GM03348 (cell line): Measurements from ENCODE around the gene TMEM214.
A peak's percentile ranks its signal among the peaks of the same experiment; 100 is the strongest.

Experiments used
- DNase-seq: peaks from one replicate; pipeline ENCODE4 v3.0.0; 2012; ENCODE audit warnings: low spot score

The TMEM214 gene

DNA sequence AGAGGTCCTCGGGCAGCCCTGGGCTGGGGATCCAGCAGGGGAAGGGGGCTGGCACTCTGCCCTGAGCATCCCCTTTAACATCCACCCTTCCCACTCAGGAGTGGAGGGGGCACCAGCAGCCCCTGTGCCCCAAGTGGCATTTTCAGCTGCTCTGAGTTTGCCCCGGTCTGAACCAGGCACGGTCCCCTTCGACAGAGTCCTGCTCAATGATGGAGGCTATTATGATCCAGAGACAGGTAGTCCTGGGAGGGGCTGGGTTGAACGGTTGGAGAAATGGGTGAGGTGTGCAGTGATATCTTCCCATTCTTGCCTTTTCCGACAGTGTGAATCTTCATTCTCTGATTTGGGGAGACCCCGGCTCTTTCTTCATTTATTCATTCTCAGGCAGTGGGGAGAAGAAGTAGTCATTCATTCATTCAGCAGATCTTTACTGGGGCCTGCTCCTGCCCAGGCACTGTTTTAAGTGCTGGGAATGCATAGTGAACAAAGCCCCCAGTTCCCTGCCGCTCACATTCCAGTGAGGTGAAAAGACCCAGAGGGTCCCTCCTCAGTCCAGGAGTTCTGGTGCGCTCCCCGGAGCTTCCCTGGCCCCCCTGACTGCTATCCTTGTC lies 52.4 kb downstream of the TMEM214 start:
- no peak for DNase-seq

DNA sequence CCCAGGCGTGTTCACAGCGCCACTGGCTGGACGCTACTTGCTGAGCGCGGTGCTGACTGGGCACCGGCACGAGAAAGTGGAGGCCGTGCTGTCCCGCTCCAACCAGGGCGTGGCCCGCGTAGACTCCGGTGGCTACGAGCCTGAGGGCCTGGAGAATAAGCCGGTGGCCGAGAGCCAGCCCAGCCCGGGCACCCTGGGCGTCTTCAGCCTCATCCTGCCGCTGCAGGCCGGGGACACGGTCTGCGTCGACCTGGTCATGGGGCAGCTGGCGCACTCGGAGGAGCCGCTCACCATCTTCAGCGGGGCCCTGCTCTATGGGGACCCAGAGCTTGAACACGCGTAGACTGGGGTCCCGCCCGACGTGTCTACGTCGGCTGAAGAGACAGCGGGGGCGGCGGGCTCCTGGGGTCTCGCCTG lies 52.9 kb downstream of the TMEM214 start:
- peak; percentile 76 for DNase-seq

DNA sequence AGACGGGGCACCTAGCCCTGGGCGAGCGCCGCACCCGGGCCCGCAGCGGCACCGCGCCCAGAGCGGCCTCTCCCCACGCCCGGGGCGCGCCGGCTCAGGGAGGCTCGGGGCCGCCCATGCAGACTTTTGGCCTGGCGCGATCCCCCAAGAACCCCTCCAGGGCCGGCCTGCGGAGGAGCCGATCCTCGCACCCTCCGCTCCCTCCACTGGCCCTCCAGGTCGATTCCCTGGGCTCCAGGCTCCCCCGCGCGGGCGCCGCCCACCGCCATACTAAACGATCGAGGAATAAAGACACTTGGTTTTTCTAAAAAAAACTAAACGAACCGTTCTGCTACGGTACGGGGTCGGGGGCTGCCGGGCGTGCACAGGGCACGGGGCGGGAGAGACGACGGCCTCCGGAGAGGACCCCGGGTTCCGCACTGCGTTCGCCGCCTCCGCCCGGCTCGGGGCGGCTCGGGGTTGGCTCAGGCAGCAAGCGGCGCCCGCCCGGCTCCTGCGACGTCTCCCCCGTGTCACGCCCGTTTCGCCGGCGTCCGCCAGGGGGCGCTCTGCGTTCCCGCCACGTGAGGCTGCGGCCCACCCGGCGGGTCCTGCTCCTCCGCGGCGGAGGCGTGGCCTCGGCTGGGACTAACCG lies 53.4 kb downstream of the TMEM214 start:
- peak; percentile 99 for DNase-seq

DNA sequence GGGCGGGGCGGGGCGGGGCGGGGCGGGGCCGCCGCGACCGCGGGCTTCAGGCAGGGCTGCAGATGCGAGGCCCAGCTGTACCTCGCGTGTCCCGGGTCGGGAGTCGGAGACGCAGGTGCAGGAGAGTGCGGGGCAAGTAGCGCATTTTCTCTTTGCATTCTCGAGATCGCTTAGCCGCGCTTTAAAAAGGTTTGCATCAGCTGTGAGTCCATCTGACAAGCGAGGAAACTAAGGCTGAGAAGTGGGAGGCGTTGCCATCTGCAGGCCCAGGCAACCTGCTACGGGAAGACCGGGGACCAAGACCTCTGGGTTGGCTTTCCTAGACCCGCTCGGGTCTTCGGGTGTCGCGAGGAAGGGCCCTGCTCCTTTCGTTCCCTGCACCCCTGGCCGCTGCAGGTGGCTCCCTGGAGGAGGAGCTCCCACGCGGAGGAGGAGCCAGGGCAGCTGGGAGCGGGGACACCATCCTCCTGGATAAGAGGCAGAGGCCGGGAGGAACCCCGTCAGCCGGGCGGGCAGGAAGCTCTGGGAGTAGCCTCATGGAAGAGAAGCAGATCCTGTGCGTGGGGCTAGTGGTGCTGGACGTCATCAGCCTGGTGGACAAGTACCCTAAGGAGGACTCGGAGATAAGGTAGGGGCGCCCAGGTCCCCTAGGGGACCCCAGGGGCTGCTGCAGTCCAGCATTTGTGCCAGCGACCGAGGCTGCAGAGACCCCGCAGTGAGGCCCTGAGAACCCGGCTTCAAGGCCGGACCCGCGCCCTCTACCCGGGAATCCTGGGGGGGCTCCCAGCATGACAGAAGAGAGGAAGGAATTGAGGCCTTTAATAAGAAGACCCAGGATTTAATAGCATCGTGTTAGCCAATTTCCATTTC lies 54.2 kb downstream of the TMEM214 start, which contains the start of gene KHK:
TSS of gene KHK (plus strand) at position 49 of the 870 bp plus-strand sequence. CDS start at position 537, 488 bp downstream.
- peak; percentile 27 for DNase-seq

DNA sequence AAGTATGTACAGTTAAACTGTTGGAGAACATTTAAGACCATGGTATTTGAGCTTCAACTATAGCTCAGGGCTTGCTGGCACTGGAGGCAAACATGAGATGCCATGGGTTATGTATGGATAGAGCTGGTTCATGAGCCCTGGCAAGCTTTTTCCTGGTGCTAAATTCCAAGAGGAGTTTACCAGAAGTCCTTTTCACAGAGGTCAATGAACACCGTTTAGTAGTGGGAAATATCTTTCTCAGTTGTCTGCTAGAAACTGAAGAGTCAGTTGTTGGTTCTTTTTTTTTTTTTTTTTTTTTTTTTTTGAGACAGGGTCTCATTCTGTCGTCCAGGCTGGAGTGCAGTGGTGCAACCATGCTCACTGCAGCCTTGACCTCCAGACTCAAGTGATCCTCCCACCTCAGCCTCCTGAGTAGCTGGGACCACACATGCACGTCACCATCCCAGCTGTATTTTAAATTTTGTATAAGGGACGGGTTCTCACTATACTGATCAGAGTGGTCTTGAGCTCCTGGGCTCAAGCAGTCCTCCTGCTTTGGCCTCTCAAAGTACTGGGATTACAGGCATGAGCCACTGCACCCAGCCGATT lies 55.2 kb downstream of the TMEM214 start:
- no peak for DNase-seq

DNA sequence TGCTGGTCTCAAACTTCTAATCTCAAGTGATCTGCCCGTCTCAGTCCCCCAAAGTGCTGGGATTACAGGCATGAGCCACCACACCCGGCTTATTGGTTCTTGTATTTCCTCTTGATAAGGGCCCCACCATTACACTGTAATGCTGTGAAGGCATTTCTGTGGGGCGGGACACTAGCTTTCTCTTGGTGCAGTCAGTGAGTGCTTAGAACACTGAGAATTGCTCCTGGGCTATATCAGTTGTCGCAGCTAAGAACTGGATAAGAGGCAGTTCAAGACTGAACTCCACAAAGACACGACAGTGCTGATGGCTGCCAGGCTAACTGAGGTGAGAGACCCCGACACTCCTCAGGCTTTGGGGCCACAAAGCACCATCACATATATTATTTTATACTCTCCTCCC lies 55.9 kb downstream of the TMEM214 start:
- DNase-seq: no peak

DNA sequence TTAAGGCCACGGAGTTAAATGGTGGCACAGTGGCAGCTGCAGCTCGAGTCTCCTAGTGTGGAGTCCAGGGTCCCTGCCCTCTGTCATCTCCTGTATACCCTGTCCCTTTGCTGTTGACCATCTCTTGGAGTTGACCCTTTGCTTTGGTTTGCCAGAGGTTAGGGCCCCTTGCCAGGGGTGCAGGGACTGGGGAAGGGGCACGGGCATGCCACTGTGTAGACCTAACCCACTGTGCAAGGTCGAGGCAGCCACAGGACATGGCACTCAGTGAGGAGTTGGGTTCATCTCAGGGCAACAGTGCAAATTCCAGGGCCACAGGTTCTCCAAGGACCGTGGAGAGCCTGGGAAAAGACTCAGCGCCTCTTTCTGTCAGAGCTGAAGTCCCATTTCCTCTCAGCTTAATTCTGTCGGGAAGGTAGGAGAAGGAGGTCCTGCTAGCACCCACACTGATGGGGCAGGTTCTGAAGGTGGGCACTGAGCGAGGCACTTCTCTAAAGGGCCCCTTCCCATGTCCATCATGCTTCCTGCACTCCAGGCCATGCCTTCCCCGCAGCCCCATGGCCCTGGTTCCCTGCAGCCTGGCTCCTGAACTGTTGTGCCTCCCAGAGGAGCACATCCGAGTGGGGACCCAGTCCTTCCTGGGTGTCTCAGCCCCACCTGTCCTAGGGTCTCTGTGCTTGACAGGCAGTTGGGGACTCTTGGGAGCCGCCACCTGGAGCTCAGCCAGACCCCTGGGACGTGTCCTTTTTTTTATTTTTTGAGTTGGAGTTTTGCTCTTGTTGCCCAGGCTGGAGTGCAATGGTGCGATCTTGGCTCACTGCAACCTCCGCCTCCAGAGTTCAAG lies 56.6 kb downstream of the TMEM214 start:
- no peak for DNase-seq
